GM18907 (cell line): ENCODE data around the gene TMEM135.
"Not testable (repeated sequence)": the region's sequence is repeated elsewhere in the genome, so short reads cannot be mapped to it uniquely, and the experiment has no call there.

Experiments
- ATAC-seq: cut with Tn5 transposase; IDR thresholded peaks from one replicate; pipeline ENCODE4 v1.9.1; 2021; ENCODE audit warnings: mild to moderate bottlenecking, moderate library complexity; ENCODE audit not compliant: unreplicated experiment

Gene TMEM135

DNA sequence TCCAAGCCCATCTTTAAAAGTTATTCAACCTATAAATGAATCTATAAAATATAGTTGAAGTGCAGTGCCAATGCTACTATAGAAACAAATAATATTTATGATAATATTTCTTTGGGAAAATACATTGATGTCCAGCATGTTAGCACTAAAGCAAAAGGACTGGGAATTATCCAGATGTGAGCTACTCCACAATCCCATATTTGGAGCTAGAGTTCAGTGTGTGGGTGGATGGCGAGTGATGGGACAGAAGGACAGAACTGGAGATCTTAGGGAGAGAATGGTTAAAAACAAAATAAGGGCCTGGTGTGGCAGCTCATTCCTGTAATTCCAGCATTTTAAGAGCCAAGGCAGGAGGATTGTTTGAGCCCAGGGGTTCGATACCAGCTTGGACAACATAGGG lies 216.8 kb downstream of the TMEM135 start:
- no peak for ATAC-seq

- ATAC-seq = no peak
These were observed 217.9 kb downstream of the TMEM135 start for GRCh38 chr11:87255589-87255988.

- no peak for ATAC-seq
These were observed 219.1 kb downstream of the TMEM135 start for GRCh38 chr11:87256694-87257340.

- no peak for ATAC-seq
These were observed 220.6 kb downstream of the TMEM135 start for GRCh38 chr11:87258171-87258833.

- no peak for ATAC-seq
These were observed 222.0 kb downstream of the TMEM135 start for GRCh38 chr11:87259736-87260135.

- no peak for ATAC-seq
These were observed 223.1 kb downstream of the TMEM135 start for GRCh38 chr11:87260811-87261210.

DNA sequence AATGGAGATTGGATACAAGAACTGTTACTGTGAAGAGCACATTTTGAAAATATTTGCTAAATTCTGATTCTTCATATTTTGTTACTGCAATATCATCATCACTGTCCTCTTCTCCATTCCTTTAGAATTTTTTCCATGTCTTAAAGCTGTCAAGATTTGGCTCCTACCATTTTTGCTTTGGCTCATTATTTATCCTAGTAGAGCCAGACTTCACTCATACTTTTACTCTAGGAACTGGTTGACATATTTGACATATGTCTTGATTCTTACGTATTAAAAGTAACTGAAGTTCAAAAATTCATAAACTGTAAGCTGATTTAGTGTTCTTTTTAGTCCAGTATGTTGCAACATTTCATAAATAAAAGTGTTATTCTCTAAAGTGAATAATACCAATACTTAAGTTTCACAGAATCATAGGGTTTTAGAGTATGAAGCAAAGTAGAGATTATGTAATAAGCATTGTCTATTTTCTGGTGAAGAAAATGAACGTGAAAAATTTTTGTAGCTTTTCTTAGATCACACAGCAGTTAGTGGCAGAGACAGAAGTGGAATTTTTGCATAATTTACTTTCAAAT lies 225.6 kb downstream of the TMEM135 start:
- ATAC-seq = no peak

DNA sequence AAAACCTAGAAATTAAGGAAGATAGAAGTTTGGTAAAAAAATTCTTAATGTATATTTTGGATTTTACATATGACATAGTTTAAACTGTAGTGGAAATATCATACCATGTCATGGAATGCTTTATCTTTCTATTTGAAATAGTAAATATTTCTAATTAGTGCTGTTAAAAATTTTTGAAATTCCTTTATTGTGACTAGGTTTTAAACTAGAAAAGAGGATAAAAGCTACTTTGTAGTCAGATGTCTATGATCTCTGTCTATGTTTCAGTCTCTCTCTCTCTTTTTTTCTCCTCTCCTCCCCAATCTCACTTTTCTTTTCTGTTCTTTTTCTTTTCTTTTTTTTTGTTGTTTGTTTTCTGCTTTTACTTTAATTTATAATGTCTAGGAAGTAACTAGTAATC lies 226.2 kb downstream of the TMEM135 start:
- no peak for ATAC-seq

GRCh38 chr11:87265132-87265531 lies 227.4 kb downstream of the TMEM135 start:
- no peak for ATAC-seq

- ATAC-seq = no peak
These were observed 228.2 kb downstream of the TMEM135 start for GRCh38 chr11:87265979-87266378.

DNA sequence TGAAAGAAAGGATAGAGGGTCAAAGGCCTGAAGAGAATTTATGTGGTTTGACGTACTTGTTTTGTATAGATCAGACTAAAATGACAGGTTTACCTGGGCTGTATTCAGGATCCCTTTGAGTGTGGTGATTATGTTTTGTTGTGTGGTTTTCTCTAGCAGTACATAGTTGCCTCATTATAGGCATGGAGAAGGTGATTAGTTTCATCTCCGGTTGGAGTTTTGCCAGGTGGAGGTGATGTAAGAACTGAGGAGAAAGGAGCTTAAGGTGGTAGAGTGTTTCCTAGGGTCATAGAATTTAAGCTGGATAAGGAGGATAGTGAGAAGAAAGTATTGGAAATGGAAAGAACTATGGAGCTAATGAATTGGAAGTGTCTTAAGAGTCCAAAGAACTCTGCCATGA lies 229.0 kb downstream of the TMEM135 start:
- no peak for ATAC-seq

- ATAC-seq = not testable (repeated sequence)
These were observed 234.2 kb downstream of the TMEM135 start for GRCh38 chr11:87271951-87272350.

- ATAC-seq = no peak
These were observed 237.4 kb downstream of the TMEM135 start for GRCh38 chr11:87275176-87275575.

GRCh38 chr11:87280143-87280542 lies 242.4 kb downstream of the TMEM135 start:
- ATAC-seq = no peak

DNA sequence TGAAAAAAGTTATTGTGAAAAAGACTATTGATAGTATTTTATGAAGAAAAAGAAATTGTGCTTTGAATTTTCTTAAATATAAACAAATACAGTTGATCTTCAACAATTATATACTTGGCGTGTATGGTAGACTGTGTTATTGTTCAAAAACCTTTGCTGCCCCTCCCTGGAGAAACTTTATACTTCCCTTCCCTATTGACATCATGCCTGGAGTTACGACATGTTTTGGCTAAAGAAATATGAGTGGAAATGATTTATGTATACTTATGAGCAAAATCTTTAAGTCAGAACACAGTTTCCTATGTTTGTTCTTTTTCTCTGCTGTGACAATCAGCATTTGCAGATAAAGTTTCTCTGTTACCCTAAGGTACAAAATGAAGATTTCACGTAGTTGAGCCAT lies 243.8 kb downstream of the TMEM135 start:
- ATAC-seq = no peak

GRCh38 chr11:87284306-87284705 lies 246.6 kb downstream of the TMEM135 start:
- ATAC-seq = no peak

DNA sequence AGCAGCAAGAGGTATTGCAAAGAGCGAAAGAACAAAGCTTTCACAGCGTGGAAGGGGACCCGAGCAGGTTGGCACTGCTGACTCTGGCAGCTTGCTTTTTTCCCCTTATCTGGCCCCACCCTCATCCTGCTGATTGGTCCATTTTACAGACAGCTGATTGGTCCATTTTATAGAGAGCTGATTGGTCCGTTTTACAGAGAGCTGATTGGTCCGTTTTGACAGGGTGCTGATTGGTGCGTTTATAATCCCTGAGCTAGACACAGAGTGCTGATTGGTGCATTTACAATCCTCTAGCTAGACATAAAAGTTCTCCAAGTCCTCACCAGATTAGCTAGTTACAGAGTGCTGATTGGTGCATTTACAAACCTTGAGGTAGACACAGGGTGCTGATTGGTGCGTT lies 247.9 kb downstream of the TMEM135 start:
- ATAC-seq = not testable (repeated sequence)

- ATAC-seq = no peak
These were observed 248.6 kb downstream of the TMEM135 start for GRCh38 chr11:87286338-87286737.

DNA sequence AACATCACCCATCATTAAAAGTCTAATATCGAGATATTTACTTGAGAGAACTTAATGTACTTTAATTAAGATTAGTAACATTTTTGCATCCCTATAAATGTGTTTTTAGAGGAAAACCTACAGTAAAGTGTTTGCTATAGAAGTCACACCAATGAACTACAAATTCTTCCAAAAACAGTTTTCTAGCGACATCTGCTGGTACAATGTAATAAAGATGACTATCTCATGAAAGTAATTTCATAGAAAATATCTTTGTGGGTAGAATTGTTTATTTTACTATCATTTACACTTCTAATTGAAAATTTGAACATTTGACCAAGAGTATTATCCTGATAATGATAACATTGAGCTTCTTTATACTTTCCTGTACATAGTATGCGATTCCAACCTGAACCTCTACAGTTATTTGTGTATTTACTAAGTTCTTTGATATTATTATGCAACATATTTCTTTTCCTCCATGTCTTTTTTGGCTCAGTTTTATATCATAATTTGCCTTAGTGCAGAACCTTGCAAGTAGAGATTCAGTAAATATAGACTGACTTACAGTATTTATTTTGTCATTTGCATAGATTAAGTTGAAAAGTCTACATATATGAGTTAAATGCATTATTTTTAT lies 252.7 kb downstream of the TMEM135 start:
- peak; percentile 51 for ATAC-seq

GRCh38 chr11:87292598-87292997 lies 254.9 kb downstream of the TMEM135 start:
- no peak for ATAC-seq

DNA sequence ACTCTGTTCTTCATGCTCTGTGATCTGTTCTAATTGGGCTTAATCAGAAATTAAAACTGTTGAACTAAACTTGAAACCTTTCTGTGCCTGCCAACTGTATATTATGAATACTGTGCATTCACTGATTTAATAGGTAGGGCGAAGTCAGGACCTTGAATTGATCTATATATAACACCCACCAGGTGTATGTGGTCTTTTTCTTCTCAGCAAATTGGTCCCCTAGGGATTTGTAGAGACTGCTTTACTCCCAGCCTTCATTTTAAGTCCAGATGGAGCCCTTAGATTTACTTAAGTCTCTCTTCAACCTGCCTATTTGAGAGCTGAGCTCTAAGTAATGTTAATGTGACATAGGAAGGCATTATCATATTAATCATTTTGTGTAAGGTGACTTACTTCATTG lies 257.5 kb downstream of the TMEM135 start:
- peak; percentile 74 for ATAC-seq

GRCh38 chr11:87296627-87297026 lies 258.9 kb downstream of the TMEM135 start:
- ATAC-seq = no peak
